Activated T-helper 9 cell treated with anti-CD3 and anti-CD28 coated beads, Interleukin-2, amount 50 U/mL, for 16 hours (primary cell): ENCODE data around the gene RANBP10.

Experiments
- DNase-seq: peaks from one replicate; pipeline ENCODE4 v3.0.0-alpha.2; 2020; ENCODE audit warnings: low read depth

RANBP10 gene

DNA sequence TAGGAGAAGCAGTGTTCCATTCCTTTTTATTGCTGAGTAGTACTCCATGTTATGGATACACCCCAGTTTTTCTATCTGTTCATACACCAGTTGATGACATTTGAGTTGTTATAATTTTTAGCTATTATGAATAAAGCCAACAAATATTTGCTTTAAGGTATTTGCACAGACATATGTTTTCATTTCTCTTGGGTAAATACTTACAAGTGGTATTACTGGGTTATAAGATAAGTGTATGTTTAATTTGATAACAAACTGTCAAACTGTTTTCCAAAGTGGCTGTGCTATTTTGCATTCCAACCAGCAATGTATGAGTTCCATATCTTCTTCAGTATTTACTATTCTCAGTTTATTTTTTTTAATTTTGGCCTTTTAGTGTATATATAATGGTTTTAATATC, 59.5 kb downstream of the RANBP10 start:
- DNase-seq: no peak

GRCh38 chr16:67741118-67741517, 65.2 kb downstream of the RANBP10 start:
- DNase-seq: no peak

GRCh38 chr16:67740391-67740790, 66.0 kb downstream of the RANBP10 start:
- no peak for DNase-seq

DNA sequence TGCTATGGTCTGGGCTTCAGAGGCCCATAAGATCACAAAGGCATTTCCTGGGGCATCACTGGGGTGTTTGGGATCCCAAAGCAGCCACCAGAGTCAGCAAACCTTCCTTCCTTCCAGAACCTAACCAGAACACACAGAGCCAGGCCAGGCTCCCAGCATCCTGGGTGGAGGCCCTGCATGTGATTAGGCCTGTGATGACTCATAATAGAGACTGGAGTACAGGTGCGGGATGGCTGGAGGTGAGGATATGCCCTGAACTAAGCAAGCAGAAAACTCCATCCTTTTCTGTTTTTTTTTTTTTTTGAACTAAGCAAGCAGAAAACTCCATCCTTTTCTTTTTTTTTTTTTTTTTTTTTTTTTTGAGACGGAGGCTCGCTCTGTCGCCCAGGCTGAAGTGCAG, 69.5 kb downstream of the RANBP10 start:
- DNase-seq: no peak

- no peak for DNase-seq
These were observed 71.6 kb downstream of the RANBP10 start for GRCh38 chr16:67734731-67735201.

DNA sequence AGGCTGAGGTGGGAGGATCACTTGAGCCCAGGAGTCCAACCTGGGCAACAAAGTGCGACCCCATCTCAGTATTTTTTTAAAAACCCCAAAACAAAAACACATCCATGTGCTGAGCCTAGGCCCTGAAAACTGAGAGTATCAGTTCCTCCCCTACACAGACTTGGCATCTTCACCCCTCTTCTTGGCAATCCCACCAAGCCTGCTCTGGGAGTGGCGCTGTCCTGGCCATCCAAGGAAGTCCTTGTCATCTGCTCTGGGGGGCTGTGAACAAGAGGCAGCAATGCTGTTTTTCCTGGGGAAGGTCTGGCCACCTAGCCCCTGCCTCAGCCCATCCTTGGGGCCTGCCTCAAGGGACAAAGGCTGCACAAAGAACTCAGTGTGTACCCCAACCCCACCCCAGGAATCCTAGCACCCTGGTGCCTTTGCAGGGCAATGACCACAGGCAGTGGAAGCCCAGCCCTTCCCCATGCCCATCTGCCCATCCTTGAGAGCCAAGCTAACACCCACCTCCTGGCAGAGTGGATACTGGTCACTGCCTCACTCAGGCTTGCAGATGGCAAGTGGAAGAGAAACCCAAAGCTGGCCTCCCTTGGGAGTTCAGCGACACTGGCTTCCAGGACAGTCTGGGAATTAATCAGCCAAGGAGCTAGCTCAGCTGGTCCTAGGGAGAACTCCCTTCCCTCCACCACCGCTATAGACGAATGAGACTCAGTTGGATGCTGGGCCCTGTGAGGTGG, 72.5 kb downstream of the RANBP10 start:
- DNase-seq: no peak

DNA sequence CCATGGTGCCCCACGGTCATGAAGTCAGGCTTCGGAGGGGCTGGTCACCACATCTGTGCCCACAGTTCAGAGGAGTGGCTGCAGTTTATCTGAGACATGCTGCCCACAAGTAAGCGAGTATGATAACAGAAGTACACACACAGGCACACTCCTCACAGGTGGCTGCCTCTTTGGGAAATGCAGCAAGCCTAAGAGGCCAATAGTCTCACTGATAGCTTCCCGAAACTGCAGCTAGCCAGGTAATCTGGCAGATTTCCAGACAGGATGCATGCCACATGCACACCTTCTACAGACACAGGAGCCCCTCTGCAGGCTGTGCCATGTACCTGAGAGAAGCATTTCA, 74.6 kb downstream of the RANBP10 start:
- DNase-seq: no peak

DNA sequence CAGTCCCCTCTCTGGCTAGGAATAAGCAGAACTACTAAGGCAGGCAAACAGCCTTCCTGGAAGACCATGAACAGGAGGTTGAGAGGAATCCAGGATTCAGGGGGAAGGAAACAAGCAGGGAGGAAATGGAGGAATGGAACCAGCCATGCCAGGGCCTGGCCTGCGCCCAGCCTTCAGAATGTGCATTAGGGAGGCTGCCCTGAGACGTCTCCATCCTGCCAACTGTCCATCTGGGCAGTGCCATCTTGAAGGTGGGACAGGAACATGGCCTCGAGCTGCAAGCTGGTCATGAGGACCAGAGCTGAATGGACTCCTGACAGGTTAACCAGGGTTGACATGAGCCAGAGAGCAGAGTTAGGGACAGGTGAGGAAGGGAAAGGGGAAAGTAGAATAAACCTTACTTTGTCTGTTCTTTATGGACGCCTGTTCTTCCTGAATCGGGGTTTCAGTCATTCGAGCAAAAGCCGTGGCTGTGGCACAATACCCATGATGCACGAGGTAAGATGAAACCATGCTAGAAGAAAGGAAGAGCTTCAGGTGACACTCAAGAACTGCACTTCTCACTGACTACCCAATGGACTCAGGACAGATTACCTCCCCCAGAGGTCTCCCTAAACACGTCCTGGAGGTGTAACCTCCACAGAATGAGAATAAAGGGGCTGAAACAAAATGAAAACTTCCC, 75.1 kb downstream of the RANBP10 start:
- DNase-seq: no peak

DNA sequence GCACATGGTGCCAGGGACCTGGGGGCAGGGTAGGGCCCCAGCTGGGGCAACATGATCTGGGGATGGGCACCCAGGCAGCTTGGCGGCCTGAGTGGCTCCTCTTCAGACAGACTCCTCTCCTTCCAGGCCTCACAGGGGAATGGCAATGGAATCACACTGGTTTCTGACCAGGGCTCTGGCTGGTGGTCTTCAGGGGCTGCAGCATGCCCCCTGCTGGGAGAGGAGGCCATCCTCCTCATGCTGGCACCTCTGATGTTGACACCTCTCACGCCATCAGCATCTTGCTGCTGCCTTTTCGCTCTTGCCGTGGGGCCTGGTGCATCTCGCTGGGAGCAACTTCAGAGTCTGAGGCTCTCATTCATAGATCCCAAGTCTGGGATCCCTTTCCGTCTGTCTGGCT, 76.0 kb downstream of the RANBP10 start:
- DNase-seq: no peak

DNA sequence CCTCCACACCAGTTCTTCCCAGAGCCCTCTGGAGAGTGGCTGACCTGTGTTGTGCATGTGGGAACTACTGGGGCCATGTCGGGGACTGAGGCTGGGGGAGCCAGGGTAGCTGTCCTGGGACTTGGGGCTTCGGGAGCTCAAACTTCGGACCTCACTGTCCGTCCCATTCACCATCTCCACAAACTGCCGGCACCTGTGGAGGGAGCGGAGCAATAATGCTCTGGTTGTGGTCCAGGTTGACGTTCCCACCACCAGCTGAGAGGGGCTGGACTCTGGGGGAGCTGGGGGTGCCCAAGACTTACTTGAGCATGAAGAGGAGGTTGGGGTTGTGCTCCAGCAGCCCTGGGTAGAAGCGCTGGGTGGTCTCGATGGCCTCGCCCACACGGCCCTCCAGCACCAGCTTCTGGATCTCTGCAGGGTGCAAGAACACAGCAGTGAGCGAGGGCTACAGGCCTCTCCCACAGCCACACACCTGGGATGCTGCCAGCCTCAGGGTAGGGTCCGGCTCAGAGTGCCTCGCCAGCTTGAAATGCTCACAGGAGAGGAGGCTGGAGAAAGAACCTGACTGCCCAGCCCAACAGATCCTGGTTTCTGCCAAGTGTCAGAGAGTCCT, 76.6 kb downstream of the RANBP10 start:
- DNase-seq: no peak

GRCh38 chr16:67727521-67728485, 78.6 kb downstream of the RANBP10 start:
- DNase-seq: no peak

- DNase-seq: no peak
These were observed 80.0 kb downstream of the RANBP10 start for GRCh38 chr16:67726106-67727034.

- DNase-seq: no peak
These were observed 82.5 kb downstream of the RANBP10 start for GRCh38 chr16:67723911-67724305.

GRCh38 chr16:67723151-67723910, 83.0 kb downstream of the RANBP10 start:
- DNase-seq: no peak

GRCh38 chr16:67720236-67720635, 86.1 kb downstream of the RANBP10 start:
- DNase-seq: no peak

DNA sequence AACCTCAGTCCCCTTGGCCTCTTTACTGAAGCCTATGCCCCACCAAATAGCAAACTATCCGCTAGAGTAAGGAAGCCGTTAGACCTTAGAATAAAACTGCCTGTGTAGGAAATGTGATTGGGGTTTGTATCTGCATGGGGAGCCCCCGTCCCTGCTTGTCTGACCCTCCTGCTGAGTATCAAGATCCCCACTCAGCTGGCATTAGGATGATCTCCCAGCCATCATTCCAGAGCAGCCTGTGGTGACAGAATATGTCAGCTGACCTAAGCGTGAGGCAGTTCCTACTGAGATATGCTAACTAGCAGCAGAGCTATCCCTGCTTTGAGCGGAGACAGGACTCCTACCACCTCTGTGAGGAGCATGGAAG, 86.6 kb downstream of the RANBP10 start:
- DNase-seq: no peak

DNA sequence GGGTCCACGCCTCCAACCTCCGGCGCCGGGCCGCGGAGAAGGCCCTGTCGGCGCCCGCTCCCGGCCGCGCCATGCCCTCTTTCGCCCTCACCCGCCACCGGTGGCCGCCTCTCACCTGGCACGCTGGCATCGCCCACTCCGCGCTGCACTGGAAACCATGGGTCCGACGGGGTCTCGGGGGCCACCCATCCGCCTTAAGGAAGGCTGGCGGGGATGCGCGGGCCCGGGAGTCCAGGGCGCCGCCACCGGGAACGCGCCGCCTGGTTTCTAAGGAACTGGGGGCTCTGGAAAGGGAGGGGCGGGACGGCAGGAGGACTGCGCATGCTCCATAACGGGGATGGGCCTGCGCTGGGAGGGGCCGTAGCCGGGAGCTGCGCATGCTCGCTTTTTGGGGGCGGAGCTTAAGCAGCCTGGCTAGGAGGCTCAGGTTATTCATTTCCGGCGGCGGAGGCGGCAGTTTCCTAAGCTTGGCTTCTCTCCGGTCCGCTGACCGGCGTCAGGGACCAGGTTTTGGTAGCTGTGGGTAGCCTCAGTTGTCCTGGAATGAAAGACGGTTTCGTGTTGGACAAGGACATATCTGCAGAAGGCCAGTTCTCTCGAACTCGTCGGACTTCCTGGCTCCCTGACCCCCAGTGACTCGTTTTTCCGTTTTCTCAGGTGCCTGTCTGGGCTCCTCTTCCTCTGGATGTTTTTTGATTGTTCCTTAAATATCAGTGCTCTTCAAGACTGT, 87.1 kb downstream of the RANBP10 start, which contains the start of gene GFOD2:
GFOD2 (minus strand) TSS at position 269 of the 730 bp plus-strand sequence. CDS start 33,601 bp downstream, outside the sequence.
- DNase-seq: peak; percentile 98

DNA sequence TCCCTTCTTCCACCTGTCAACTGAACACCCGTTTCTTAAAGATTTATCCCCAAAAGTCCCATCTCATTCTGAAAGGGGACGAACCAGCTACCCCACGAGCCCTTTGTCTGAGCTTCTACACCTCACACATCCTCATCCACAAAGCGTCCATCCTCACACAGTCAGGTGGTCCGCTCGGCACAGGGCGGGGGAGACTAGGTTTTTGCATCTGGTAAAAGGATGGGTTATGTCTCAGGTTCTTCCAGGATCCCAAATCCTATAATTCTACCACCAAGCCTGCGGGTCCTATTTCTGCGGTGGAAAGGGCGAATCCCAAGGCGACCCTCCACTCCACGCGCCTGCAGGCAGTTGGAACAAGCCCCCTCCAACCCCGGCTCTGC, 87.7 kb downstream of the RANBP10 start:
- DNase-seq: no peak

DNA sequence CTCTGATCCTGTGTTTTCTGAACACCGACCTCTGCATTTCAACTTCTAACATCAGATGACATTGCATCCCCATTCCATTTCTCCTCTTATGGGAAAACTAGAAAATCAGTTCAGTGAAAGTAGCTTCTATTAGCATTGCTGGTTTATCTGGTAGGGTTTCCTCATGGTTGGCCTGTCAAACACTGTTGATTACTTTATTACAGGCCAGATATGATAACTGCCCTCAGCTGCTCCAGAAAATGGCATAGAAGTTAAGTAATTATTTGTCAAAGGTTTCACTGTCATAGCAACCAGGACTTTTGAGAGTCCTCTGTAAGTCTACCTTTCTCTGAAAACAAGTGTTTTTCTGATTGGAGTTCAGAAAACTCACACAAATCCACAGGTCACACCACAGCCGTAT, 90.3 kb downstream of the RANBP10 start:
- DNase-seq: no peak

GRCh38 chr16:67714522-67714921, 91.8 kb downstream of the RANBP10 start:
- DNase-seq: no peak
